Stimulated activated CD8-positive, alpha-beta memory T cell treated with anti-CD3 and anti-CD28 coated beads, Interleukin-7, amount 100 ng/mL, for 1 hour (primary cell): ENCODE results near the gene RPS8.
"Not testable (repeated sequence)": the region's sequence is repeated elsewhere in the genome, so short reads cannot be mapped to it uniquely, and the experiment has no call there.

Source experiments
- DNase-seq, 2 donors: peaks; one replicate each; pipeline ENCODE4 v3.0.0-alpha.2; 2020; ENCODE audit warnings: low read depth in 2 of 2

RPS8 gene

DNA sequence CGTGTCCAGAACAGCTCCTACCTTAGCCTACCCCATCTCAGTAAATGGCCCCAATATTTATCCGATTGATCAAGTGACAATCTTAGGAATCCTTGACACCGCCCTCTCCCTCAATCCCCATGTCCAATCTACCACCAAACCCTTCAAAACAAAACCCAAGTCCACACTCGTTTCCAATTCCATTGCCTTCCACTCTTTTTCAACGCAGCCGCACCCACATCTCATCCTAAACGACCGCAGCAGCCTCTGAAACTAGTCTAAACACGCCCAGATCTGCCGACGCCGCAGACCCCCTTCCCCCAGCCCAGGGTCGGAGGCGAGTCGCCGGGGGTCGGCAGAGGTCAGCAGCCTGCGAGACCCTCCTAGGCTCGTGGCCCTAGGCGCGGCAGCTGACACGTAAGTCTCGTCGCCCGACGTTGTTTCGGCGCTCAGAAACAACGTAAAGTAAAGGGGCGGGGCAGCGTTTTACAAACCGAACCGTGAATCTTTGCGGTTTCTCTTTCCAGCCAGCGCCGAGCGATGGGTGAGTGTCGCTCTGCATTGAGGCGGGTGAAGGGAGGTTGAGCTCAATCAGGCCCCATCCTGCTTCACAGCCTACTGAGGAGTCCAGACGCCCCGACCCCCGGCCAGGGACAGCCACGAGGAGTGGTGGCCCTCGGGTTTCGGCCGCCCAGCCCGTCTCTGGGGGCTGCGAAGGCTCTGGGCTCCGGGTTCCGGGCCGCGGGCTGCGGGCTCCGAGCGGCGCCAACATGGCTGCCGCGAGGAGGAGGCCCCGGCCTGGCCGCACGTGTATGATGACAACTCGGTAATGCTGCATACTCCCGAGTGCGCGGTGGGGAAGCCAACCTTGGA, at the start of gene RPS8:
RPS8 (plus strand) TSS at position 463 of the 852 bp plus-strand sequence; CDS start at position 520, 57 bp downstream.
- DNase-seq: peak; percentile 76 to 82

GRCh38 chr1:44730741-44731512, 44.4 kb upstream of the RPS8 start, which contains the start of gene RNU5D-1:
Gene RNU5D-1, minus strand, starts transcription at chr1:44731170.
- peak; percentile 87 to 92 for DNase-seq

DNA sequence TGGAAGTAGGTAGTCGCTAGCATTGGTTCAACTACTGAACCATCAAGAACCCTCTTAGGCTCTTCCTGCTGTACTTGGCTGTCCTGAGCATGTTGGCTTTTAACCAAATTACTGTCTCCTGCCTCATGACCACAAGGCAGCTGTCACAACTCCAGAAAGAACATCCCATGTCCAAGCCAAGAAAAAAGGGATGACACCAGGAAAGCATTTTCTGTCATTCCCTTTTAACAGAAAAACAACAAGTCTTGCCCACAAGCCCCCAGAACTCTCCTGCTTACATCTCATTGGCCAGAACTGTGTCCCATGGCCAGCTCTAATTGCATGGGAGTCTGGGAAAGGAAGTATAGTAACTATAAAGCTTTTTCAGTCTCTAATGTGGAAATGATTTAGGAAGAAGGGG, 42.0 kb upstream of the RPS8 start:
- DNase-seq: no peak

GRCh38 chr1:44733784-44734183, 41.6 kb upstream of the RPS8 start:
- no peak for DNase-seq

DNA sequence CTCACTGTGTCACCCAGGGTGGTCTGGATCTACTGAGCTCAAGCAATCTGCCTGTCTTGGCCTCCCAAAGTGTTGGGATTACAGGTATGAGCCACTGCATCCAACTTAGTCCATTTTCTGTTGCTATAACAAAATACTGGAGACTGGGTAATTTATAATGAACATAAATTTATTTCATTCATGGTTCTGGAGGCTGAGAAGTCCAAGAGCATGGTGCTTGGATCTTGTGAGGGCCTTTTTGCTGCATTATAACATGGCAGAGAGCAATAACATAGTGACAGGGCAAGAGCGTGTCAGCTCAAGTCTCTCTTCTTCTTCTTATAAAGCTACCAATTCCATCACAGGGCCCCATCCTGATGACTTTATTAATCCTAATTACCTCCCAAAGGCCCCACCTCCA, 39.3 kb upstream of the RPS8 start:
- no peak for DNase-seq

DNA sequence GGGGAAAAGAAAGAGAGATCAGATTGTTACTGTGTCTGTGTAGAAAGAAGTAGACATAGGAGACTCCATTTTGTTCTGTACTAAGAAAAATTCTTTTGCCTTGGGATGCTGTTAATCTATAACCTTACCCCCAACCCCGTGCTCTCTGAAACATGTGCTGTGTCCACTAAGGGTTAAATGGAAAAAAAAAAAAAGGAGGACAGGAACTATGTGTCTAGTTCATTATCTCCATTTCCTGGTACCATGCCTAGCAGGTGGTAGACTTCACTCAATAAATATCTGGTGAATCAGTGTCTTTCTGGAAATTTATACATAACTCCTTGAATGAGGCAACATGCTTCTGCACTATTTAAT, 36.4 kb upstream of the RPS8 start:
- not testable (repeated sequence) for DNase-seq

GRCh38 chr1:44739307-44740178, 35.8 kb upstream of the RPS8 start, which contains the start of gene KIF2C:
Gene KIF2C, plus strand, starts transcription at chr1:44739837. Its CDS starts 96 bp downstream, at chr1:44739933.
- DNase-seq: peak; percentile 90 to 92

GRCh38 chr1:44740179-44740617, 35.1 kb upstream of the RPS8 start:
- DNase-seq: no peak

GRCh38 chr1:44743211-44743610, 32.1 kb upstream of the RPS8 start:
- no peak for DNase-seq

GRCh38 chr1:44747878-44748277, 27.5 kb upstream of the RPS8 start:
- DNase-seq: no peak

DNA sequence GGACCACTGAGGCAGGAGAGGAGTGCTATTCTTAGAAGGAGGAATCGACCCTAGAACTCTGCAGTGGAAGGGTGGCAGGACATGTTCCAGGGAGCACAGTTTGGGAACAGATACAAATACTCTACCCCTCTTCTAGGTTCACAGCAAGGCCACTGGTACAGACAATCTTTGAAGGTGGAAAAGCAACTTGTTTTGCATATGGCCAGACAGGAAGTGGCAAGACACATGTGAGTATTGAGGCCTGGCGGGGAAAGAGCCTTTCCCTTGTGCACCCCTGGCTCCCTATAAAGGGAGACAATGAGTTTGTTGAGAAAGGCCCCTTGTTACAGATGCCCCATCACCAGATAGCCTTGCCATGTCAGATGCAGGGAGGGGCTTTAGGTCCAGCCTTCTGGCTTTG, 17.9 kb upstream of the RPS8 start:
- no peak for DNase-seq

- DNase-seq: no peak
Observed at GRCh38 chr1:44759077-44759476, 16.3 kb upstream of the RPS8 start.

DNA sequence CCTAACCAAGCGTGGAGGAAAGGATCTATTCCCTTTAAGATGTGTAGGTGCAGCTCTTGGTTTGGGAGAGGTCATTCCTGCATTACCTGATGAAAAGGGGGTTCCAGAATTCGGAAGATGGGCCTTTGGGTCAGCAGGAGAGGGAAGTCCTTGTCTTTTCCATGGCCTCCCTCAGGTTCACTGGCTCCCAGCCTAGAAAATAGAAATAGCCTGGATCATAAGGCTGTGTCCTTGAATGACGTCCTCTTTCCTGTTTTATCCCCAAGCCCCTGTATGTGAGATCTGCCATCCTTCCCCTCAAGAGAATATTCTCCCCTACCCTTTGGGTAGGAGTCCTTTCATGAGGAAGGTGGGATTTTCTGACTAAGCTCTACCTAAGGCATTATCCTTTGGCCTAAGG, 14.5 kb upstream of the RPS8 start:
- no peak for DNase-seq

DNA sequence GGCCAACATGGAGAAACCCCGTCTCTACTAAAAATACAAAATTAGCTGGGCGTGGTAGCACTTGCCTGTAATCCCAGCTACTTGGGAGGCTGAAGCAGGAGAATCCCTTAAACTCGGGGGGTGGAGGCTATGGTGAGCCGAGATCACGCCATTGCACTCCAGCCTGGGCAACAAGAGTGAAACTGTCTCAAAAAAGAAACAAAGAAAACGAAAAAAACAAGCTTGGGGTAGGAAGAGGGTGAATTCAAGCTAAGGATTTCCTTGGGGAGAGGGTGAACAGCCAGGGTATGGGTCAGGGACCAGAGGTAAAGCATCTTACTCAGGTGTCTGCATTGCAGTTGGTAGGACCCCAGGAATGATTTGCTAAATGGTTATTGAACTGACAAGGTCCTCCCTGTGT, 8.9 kb upstream of the RPS8 start:
- DNase-seq: not testable (repeated sequence)

GRCh38 chr1:44775930-44776729, 790 bp downstream of the RPS8 start:
- no peak for DNase-seq

- no peak for DNase-seq
Observed at GRCh38 chr1:44776730-44777068, 1.4 kb downstream of the RPS8 start.

DNA sequence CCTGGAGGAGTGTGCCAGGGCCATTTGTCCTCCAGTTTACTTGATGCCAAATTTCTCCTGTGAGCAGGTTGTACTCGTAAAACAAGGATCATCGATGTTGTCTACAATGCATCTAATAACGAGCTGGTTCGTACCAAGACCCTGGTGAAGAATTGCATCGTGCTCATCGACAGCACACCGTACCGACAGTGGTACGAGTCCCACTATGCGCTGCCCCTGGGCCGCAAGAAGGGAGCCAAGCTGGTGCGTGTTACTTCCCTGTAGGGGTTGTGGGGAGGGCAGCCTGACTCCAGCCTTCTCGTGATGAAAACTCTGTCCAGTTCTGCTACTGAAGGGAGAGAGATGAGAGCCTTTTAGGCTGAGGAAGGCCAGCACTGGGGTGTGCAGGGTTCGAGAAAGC, 2.2 kb downstream of the RPS8 start:
- DNase-seq: no peak

DNA sequence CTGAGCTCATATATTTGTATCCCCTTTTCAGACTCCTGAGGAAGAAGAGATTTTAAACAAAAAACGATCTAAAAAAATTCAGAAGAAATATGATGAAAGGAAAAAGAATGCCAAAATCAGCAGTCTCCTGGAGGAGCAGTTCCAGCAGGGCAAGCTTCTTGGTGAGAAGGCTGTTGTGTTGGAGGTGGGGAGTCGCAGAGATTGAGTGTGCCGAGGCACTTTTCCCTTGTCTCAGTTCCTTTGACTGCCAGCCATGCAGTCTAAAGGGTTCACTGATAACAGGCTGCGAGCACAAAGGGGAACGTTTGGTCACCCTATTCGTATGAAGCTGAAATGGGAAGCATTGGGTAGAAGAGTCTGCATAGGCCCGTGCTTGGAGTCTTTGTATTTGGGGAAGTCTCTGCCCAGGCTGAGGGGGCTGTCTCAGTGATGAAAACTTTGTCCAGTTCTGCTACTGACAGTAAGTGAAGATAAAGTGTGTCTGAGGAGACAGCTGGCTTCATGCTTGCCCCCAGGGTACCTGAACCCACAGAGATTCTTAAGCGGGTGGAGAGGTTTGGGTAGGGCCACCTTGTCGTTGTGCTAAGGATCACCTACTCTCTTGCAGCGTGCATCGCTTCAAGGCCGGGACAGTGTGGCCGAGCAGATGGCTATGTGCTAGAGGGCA, 2.8 kb downstream of the RPS8 start:
- DNase-seq: no peak

- DNase-seq: no peak
Observed at GRCh38 chr1:44778705-44779576, 3.6 kb downstream of the RPS8 start.
